ENCODE results near the gene PODXL2.

Gene PODXL2

GRCh38 chr3:127637546-127637945, 8.6 kb downstream of the PODXL2 start:
- H3K27me3 ChIP-seq (replicated peaks; ENCODE audit: control insufficient read depth, insufficient read depth, low read length): peaks cover 15% of the 10 kb centered on the region

GRCh38 chr3:127637971-127638370, 9.0 kb downstream of the PODXL2 start:
- Histone ChIP-seq H3K4me3 (ENCODE audit: low read length) (no peak overlapping the region), H3K27me3 (replicated peaks; ENCODE audit: control insufficient read depth, insufficient read depth, low read length) (peaks cover 15% of the 10 kb centered on the region), H3K9me3 (ENCODE audit: control insufficient read depth, low read length) (no peaks in the 10 kb centered on the region), H3K4me1 (ENCODE audit: control insufficient read depth, insufficient read depth, low read length) (peaks cover 18% of the 10 kb centered on the region), H3K9ac (ENCODE audit: low read length) (no peak overlapping the region), H3K36me3 (ENCODE audit: control insufficient read depth, insufficient read depth, low read length, severe bottlenecking) (no peaks in the 10 kb centered on the region)
- no peak for DNase-seq (ENCODE audit: low read depth)

More at GRCh38 chr3:127637546-127637945, 8.6 kb downstream of the PODXL2 start:
- Histone ChIP-seq H3K9ac (ENCODE audit: low read length) (no peak overlapping the region), H3K36me3 (ENCODE audit: control insufficient read depth, insufficient read depth, low read length, severe bottlenecking) (no peaks in the 10 kb centered on the region), H3K4me3 (ENCODE audit: low read length) (no peak overlapping the region), H3K4me1 (ENCODE audit: control insufficient read depth, insufficient read depth, low read length) (peaks cover 18% of the 10 kb centered on the region), H3K9me3 (ENCODE audit: control insufficient read depth, low read length) (no peaks in the 10 kb centered on the region)
- DNase-seq (ENCODE audit: low read depth): no peak

- no peak overlapping the region for H3K4me3 ChIP-seq (ENCODE audit: low read length)
- no peak overlapping the region for H3K9ac ChIP-seq (ENCODE audit: low read length)
- no peaks in the 10 kb centered on the region for H3K9me3 ChIP-seq (ENCODE audit: control insufficient read depth, low read length)
- no peaks in the 10 kb centered on the region for H3K36me3 ChIP-seq (ENCODE audit: control insufficient read depth, insufficient read depth, low read length, severe bottlenecking)
- H3K4me1 ChIP-seq (ENCODE audit: control insufficient read depth, insufficient read depth, low read length): peaks cover 18% of the 10 kb centered on the region
- peak; percentile 52 for DNase-seq (ENCODE audit: low read depth)
- H3K27me3 ChIP-seq (replicated peaks; ENCODE audit: control insufficient read depth, insufficient read depth, low read length): peaks cover 17% of the 10 kb centered on the region
Observed at GRCh38 chr3:127639173-127640041, 10.4 kb downstream of the PODXL2 start.

GRCh38 chr3:127640042-127640355, 11.0 kb downstream of the PODXL2 start:
- no peak overlapping the region for H3K9ac ChIP-seq (ENCODE audit: low read length)
- no peaks in the 10 kb centered on the region for H3K9me3 ChIP-seq (ENCODE audit: control insufficient read depth, low read length)
- no peak for DNase-seq (ENCODE audit: low read depth)
- H3K4me3 ChIP-seq (ENCODE audit: low read length): no peak overlapping the region
- H3K36me3 ChIP-seq (ENCODE audit: control insufficient read depth, insufficient read depth, low read length, severe bottlenecking): no peaks in the 10 kb centered on the region
- H3K27me3 ChIP-seq (replicated peaks; ENCODE audit: control insufficient read depth, insufficient read depth, low read length): peaks cover 20% of the 10 kb centered on the region
- H3K4me1 ChIP-seq (ENCODE audit: control insufficient read depth, insufficient read depth, low read length): peaks cover 18% of the 10 kb centered on the region

GRCh38 chr3:127644641-127645370, 15.8 kb downstream of the PODXL2 start:
- H3K4me3 ChIP-seq (ENCODE audit: low read length): no peak overlapping the region
- H3K36me3 ChIP-seq (ENCODE audit: control insufficient read depth, insufficient read depth, low read length, severe bottlenecking): no peaks in the 10 kb centered on the region

GRCh38 chr3:127645371-127646015, 16.5 kb downstream of the PODXL2 start:
- Histone ChIP-seq H3K27me3 (replicated peaks; ENCODE audit: control insufficient read depth, insufficient read depth, low read length) (peaks cover 7% of the 10 kb centered on the region), H3K4me1 (ENCODE audit: control insufficient read depth, insufficient read depth, low read length) (no peaks in the 10 kb centered on the region), H3K9me3 (ENCODE audit: control insufficient read depth, low read length) (no peaks in the 10 kb centered on the region), H3K4me3 (ENCODE audit: low read length) (no peak overlapping the region), H3K9ac (ENCODE audit: low read length) (no peak overlapping the region), H3K36me3 (ENCODE audit: control insufficient read depth, insufficient read depth, low read length, severe bottlenecking) (no peaks in the 10 kb centered on the region)
- no peak for DNase-seq (ENCODE audit: low read depth)

More at GRCh38 chr3:127644641-127645370, 15.8 kb downstream of the PODXL2 start:
- H3K9ac ChIP-seq (ENCODE audit: low read length): no peak overlapping the region
- DNase-seq (ENCODE audit: low read depth): no peak
- no peaks in the 10 kb centered on the region for H3K9me3 ChIP-seq (ENCODE audit: control insufficient read depth, low read length)
- H3K27me3 ChIP-seq (replicated peaks; ENCODE audit: control insufficient read depth, insufficient read depth, low read length): peaks cover 7% of the 10 kb centered on the region
- peaks cover 3% of the 10 kb centered on the region for H3K4me1 ChIP-seq (ENCODE audit: control insufficient read depth, insufficient read depth, low read length)

GRCh38 chr3:127646501-127647046, 17.6 kb downstream of the PODXL2 start:
- DNase-seq (ENCODE audit: low read depth): no peak
- peaks cover 7% of the 10 kb centered on the region for H3K27me3 ChIP-seq (replicated peaks; ENCODE audit: control insufficient read depth, insufficient read depth, low read length)
- H3K9me3 ChIP-seq (ENCODE audit: control insufficient read depth, low read length): no peaks in the 10 kb centered on the region
- no peaks in the 10 kb centered on the region for H3K4me1 ChIP-seq (ENCODE audit: control insufficient read depth, insufficient read depth, low read length)
- H3K9ac ChIP-seq (ENCODE audit: low read length): no peak overlapping the region
- no peak overlapping the region for H3K4me3 ChIP-seq (ENCODE audit: low read length)
- H3K36me3 ChIP-seq (ENCODE audit: control insufficient read depth, insufficient read depth, low read length, severe bottlenecking): no peaks in the 10 kb centered on the region

GRCh38 chr3:127647166-127647844, 18.3 kb downstream of the PODXL2 start:
- no peak overlapping the region for H3K4me3 ChIP-seq (ENCODE audit: low read length)
- no peaks in the 10 kb centered on the region for H3K36me3 ChIP-seq (ENCODE audit: control insufficient read depth, insufficient read depth, low read length, severe bottlenecking)

GRCh38 chr3:127647845-127648204, 18.8 kb downstream of the PODXL2 start:
- Histone ChIP-seq H3K4me3 (ENCODE audit: low read length) (no peak overlapping the region), H3K36me3 (ENCODE audit: control insufficient read depth, insufficient read depth, low read length, severe bottlenecking) (no peaks in the 10 kb centered on the region), H3K27me3 (replicated peaks; ENCODE audit: control insufficient read depth, insufficient read depth, low read length) (peaks cover 12% of the 10 kb centered on the region), H3K9me3 (ENCODE audit: control insufficient read depth, low read length) (no peaks in the 10 kb centered on the region), H3K9ac (ENCODE audit: low read length) (no peak overlapping the region), H3K4me1 (ENCODE audit: control insufficient read depth, insufficient read depth, low read length) (no peaks in the 10 kb centered on the region)
- DNase-seq (ENCODE audit: low read depth): no peak

More at GRCh38 chr3:127647166-127647844, 18.3 kb downstream of the PODXL2 start:
- Histone ChIP-seq H3K9ac (ENCODE audit: low read length) (no peak overlapping the region), H3K4me1 (ENCODE audit: control insufficient read depth, insufficient read depth, low read length) (no peaks in the 10 kb centered on the region), H3K9me3 (ENCODE audit: control insufficient read depth, low read length) (no peaks in the 10 kb centered on the region), H3K27me3 (replicated peaks; ENCODE audit: control insufficient read depth, insufficient read depth, low read length) (peaks cover 7% of the 10 kb centered on the region)
- no peak for DNase-seq (ENCODE audit: low read depth)

- no peak for DNase-seq (ENCODE audit: low read depth)
- Histone ChIP-seq H3K9me3 (ENCODE audit: control insufficient read depth, low read length) (no peaks in the 10 kb centered on the region), H3K36me3 (ENCODE audit: control insufficient read depth, insufficient read depth, low read length, severe bottlenecking) (no peaks in the 10 kb centered on the region), H3K4me3 (ENCODE audit: low read length) (no peak overlapping the region), H3K9ac (ENCODE audit: low read length) (no peak overlapping the region), H3K4me1 (ENCODE audit: control insufficient read depth, insufficient read depth, low read length) (peaks cover 16% of the 10 kb centered on the region), H3K27me3 (replicated peaks; ENCODE audit: control insufficient read depth, insufficient read depth, low read length) (peaks cover 7% of the 10 kb centered on the region)
Observed at GRCh38 chr3:127650236-127650635, 21.3 kb downstream of the PODXL2 start.

Data from adipocyte (in vitro differentiated cells).